CD4-positive, alpha-beta T cell treated with Interleukin-4 for 1 hour (primary cell): ENCODE data around the gene IGF1.
"Not testable (repeated sequence)": the region's sequence is repeated elsewhere in the genome, so short reads cannot be mapped to it uniquely, and the experiment has no call there.

Experiments
- DNase-seq, 2 donors: peaks; one replicate each; pipeline ENCODE4 v3.0.0-alpha.2; 2020 to 2022

Gene IGF1

GRCh38 chr12:102459314-102459713 lies 21.0 kb downstream of the IGF1 start:
- DNase-seq: no peak

DNA sequence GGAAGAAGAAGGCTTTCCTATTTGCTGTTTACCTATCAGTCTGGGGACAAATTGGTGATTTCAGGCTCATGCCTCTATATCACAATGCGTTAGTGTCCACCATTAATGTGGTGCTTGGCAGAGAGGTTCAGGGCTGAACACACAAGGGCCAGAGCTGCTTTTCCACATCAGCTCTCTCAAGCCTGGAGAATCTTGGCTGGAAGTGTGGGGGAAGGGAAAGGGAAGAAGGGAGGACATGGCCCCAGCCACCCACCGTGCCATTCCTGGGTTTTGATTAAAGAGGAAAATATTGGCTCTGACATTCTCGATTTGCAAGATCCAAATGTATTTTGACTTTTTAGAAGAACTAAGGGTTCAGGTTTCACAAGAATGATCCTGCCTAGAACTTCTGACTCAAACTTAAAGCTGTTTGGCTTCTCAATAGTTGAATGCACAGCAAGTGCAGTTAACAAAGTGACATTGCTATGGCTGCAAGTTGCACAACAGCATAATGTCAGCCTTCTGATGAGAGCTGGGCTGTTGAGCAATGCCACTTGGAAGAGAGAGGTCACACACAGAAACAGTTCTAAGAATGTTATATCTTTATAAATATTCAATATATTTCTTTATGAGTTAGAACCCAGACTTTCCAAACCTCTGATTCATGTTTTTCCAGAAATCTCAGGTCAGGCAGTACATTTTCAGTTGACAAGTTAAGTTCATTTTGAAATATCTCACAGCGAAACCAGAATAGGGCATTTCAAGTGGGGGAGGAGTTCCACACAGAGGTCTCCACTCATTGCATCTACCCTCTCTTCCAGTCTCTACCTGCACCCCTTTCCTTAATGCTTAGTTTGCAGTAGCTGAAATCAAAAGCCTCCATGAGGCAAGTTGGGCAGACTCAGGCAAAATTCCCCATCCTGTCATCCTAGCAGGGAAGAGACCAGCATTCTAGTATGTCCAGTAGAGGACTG lies 25.3 kb downstream of the IGF1 start:
- no peak for DNase-seq

GRCh38 chr12:102454330-102454729 lies 26.0 kb downstream of the IGF1 start:
- no peak for DNase-seq

- no peak for DNase-seq
These were observed 27.8 kb downstream of the IGF1 start for GRCh38 chr12:102452605-102453004.

- DNase-seq: not testable (repeated sequence)
These were observed 31.3 kb downstream of the IGF1 start for GRCh38 chr12:102449018-102449417.

GRCh38 chr12:102447426-102447825 lies 32.9 kb downstream of the IGF1 start:
- not testable (repeated sequence) for DNase-seq

GRCh38 chr12:102444707-102445106 lies 35.7 kb downstream of the IGF1 start:
- DNase-seq: no peak

DNA sequence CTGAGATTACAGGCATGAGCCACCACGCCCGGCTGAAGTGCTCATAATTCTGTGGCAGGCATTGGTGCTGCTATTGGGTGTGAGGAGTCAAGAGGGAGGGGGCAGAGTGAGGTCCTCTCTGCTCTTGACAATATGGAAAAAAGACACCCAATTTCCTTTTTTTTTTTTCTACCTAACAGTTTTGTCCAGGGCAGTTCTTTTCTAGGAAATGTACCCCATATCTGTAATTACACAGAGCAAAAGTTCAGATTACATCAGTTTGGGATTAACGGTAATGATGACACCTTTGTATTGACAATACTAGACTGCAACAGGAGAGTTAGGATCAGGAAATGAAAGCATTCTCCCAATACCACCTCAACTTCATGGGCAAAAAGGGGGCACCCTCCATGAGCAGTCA lies 36.3 kb downstream of the IGF1 start:
- DNase-seq: no peak

DNA sequence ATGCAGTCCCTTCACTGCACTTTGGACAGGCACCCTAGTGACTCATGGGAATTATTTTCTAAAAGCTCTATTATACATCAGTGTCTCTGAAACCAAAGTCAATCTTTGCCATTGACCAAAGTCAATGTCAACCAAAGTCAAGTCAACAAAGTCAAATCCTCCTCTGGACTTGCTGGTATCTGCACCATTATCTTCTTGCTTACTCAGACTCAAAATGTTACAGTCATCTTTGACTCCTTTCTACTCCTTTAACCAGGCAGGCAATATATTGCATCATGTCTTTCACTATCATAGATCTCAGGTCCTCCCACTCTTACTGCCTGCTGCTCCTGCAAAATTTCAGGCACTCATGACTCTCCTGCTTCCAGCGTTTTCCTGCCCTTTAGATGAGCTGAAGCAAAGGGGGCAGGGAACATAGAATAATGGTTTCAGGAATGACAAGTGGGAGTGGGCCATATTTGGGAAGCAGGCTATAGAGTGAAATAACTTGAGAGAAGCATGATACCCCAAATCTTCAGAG lies 39.2 kb downstream of the IGF1 start:
- no peak for DNase-seq

DNA sequence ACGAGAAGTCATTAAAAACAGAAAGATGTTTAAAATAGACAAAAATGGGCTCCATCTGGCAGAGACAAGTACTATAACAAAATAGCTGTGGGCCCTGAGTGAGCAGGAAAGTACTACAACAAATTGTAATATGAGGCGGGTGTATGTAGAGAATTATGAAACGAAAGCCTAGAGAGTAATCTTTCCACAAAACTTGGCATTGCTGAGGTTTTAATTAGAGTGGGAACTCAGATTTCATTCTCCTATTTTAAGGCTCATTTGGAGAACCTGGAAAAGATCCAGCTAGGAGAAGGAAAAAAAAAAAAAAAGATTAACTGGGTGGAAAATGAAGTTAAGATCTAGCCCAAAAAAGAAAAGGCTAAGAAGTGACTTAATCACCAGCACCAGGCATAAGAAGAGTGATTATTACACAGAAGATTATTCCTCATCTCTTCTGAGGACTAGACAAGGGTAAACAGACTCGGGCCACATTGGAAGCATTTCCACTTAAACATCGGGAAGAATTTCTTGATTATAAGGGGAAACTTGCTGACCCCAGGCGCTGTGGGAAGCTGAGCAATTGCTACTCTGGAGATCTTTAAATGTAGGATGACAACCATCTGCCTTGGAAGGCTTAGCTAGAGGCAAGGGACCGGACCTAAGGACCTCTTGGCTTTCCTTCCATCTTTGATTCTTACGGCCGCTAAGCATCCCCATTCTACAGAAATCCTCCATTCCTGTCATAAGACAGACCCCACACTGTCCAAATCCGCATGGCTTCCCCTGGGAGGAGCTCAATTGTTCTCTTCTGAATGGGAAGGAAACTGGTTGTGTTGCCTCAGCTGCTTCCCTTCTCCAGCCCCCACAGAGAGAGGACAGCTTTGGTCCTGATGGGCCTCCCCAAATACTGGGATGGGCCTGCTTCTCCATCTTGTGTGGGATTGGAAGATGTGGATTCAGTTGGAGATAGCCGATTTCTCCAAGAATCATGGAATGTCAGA lies 40.6 kb downstream of the IGF1 start:
- DNase-seq: no peak

- DNase-seq: no peak
These were observed 41.5 kb downstream of the IGF1 start for GRCh38 chr12:102438827-102439210.

- DNase-seq: no peak
These were observed 42.1 kb downstream of the IGF1 start for GRCh38 chr12:102438047-102438826.

GRCh38 chr12:102437511-102437910 lies 42.9 kb downstream of the IGF1 start:
- DNase-seq: no peak

GRCh38 chr12:102436867-102437266 lies 43.5 kb downstream of the IGF1 start:
- DNase-seq: no peak

GRCh38 chr12:102435827-102436436 lies 44.4 kb downstream of the IGF1 start:
- DNase-seq: no peak

DNA sequence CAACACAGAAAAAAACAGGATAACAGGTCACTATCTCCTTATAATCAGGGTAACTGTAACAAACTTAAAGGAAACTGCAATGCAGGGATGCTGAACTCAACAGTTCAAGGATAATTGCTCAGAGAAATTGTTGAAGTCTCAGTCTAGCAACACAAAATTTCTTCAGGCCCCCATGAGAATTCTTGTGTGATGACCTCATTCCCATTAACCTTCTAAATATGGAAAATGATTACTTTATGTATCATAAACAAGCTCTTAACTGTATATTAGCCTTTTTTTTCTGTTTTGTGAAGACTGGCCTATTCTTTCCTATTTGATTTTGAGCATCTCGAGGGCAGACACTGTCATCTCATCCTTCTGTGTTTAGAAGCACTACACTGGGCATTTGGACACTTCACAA lies 47.1 kb downstream of the IGF1 start:
- no peak for DNase-seq

DNA sequence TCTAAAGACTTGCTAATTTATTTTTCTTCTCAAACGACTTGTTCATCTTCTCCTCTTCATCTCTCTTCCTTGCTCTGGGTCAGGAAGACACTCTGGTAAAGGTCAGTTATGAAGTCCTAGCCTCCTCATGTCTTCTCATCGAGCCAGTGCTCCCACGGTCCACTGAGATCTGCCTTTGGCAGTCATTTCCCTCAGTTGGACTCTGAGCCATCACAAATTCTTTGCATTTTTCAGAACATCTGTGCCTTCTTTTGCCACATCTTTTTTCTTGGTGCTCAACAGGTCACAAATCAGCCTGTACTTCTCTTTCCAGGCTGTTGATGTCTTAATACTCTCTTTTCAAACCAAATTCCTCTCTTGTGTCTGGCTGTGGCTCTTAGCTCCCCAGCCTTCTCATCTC lies 49.7 kb downstream of the IGF1 start:
- no peak for DNase-seq

- DNase-seq: no peak
These were observed 50.9 kb downstream of the IGF1 start for GRCh38 chr12:102429211-102430154.

GRCh38 chr12:102427543-102427941 lies 52.8 kb downstream of the IGF1 start:
- DNase-seq: no peak

DNA sequence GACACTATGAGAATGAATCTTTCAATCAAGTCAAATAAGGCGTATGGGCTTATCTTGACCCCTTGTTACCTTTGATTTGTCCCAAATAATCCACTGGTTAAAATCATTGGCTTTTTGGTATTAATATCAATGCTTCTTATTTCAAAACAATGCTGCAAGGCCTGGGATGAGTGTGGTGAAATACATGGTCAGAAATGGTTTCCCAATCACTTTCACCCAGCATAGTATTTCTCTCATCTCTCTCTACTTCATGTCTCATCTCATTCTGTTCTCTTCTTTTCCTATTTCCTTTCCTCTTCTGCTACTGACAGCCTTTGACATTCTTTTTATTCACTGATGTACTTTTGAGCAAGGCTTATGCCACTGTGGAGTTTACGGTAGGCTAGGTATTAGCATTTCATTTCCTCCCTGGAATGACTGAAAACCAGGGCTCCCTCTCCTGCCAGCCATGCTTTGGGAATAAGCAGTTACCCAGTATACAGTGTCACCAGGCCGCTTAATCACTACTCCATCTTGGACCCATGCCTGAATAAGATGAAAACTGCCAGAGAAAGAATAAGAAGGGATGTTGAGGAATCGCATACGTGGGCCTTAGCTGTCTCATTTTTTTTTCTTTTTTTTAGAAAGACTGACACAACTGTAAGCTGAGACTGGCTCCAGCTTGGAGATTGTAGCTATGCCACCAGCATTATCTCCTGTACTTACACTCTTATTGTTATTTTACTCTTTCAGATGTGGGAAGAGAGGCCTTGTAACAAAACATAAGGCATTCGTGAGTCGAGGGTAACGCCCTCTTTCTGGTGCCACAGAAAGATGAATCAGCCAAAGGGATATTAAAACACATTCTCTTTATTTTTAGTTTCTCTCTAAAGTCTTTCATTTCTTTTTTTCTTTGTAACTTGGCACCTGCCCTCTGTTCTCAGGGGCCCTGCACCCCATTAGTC lies 53.5 kb downstream of the IGF1 start:
- DNase-seq: no peak
